ENCODE data around the gene LAMA5. TPM values are rescaled to one million over a fixed set of nuclear protein-coding genes. Genes with fewer than 3 reads are reported as not detected.

The LAMA5 gene
- total RNA-seq, 2 experiments from 2014 or later = 0.72 to 1.0 TPM

- no peaks in the 10 kb centered on the region for H3K4me1 Mint-ChIP-seq
- ChIA-PET CTCF (interaction anchor here (0.6 kb wide), 1 partner anchor 541 kb away, joined by 3 read pairs; no protein-coding TSS in a partner anchor), POLR2A (no interaction called here)
- DNase-seq = no peak
- H3K27ac Mint-ChIP-seq = no peak overlapping the region
- H3K27me3 Mint-ChIP-seq = no peaks in the 10 kb centered on the region
- ATAC-seq = no peak
- H3K4me3 Mint-ChIP-seq = no peak overlapping the region
- intact Hi-C loops (cut with DNase I, micrococcal nuclease) = no loop called here
- no peaks in the 10 kb centered on the region for H3K36me3 Mint-ChIP-seq (ENCODE audit: low read depth)
- no peaks in the 10 kb centered on the region for H3K9me3 Mint-ChIP-seq (ENCODE audit: low read depth)
These were observed 40.0 kb downstream of the LAMA5 start for GRCh38 chr20:62326959-62327725.

- Mint-ChIP-seq H3K4me3 (no peak overlapping the region), H3K36me3 (ENCODE audit: low read depth) (no peaks in the 10 kb centered on the region), H3K27me3 (no peaks in the 10 kb centered on the region), H3K27ac (no peak overlapping the region), H3K4me1 (no peaks in the 10 kb centered on the region), H3K9me3 (ENCODE audit: low read depth) (no peaks in the 10 kb centered on the region)
- CTCF ChIA-PET = interaction anchor here (0.6 kb wide), 1 partner anchor 542 kb away, joined by 3 read pairs; no protein-coding TSS in a partner anchor
- DNase-seq (no peak), ATAC-seq (no peak)
- intact Hi-C loops (cut with DNase I, micrococcal nuclease) = no loop called here
- POLR2A ChIA-PET = no interaction called here
These were observed 40.6 kb downstream of the LAMA5 start for GRCh38 chr20:62326559-62326958.

- DNase-seq (no peak), ATAC-seq (no peak)
- ChIA-PET POLR2A (no interaction called here), CTCF (interaction anchor here (0.6 to 0.9 kb wide), 2 partner anchors 9 to 57 kb away, joined by 3 read pairs; no protein-coding TSS in a partner anchor)
- no peaks in the 10 kb centered on the region for H3K4me1 Mint-ChIP-seq
- intact Hi-C loops (cut with DNase I, micrococcal nuclease) = no loop called here
- no peaks in the 10 kb centered on the region for H3K36me3 Mint-ChIP-seq (ENCODE audit: low read depth)
- H3K9me3 Mint-ChIP-seq (ENCODE audit: low read depth) = no peaks in the 10 kb centered on the region
- no peak overlapping the region for H3K4me3 Mint-ChIP-seq
- no peak overlapping the region for H3K27ac Mint-ChIP-seq
- no peaks in the 10 kb centered on the region for H3K27me3 Mint-ChIP-seq
These were observed 41.8 kb downstream of the LAMA5 start for GRCh38 chr20:62325172-62325905.

DNA sequence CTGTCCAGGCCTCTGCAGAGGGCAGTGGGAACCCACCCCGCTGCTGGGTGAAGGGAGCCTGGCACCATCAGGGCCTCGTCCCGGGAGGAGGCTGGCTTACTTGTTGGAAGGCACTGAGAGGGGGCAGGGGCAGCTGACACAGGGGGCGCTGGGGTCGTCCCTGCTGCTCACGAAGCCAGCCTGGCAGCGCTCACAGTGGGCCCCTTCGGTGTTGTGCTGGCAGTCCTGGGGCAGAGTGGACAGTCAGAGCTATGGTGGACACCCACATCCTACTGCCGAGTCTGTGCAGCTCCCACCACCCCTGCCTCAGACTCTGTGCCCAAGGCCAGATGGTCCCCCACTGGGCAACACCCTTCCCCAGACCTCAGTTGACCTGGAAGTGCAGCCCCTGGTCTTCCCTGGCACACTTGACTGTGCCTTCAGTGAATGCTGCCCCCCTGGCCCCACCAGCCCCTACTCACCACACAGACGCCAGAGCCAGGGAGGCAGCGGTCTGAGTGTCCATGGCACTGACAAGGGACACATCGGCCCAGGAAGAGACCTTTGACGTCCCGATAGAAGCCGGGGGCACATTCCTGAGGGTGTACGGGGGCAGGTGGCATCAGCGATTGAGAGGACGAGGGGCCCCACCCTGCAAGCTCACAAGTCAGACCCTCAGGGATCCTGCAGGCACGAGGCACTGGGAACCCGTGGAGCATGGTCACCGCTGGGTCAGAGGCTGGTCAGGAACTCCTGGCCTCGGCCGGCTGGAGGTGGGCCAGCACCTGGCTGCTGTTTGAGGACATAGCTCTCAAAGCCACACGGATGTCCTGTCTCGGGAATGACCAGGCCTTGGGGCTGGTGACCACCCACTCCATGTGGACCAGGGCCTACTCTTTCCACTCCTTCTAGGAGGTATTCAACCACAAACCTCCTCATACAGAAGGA, 42.9 kb downstream of the LAMA5 start:
- intact Hi-C loops (cut with DNase I, micrococcal nuclease) = no loop called here
- Mint-ChIP-seq H3K36me3 (ENCODE audit: low read depth) (no peaks in the 10 kb centered on the region), H3K27ac (no peak overlapping the region), H3K4me3 (no peak overlapping the region), H3K4me1 (no peaks in the 10 kb centered on the region), H3K27me3 (no peaks in the 10 kb centered on the region), H3K9me3 (ENCODE audit: low read depth) (no peaks in the 10 kb centered on the region)
- CTCF ChIA-PET = no interaction called here
- POLR2A ChIA-PET = no interaction called here
- DNase-seq = no peak
- ATAC-seq = no peak

- Mint-ChIP-seq H3K4me3 (no peak overlapping the region), H3K9me3 (ENCODE audit: low read depth) (no peaks in the 10 kb centered on the region), H3K4me1 (no peaks in the 10 kb centered on the region), H3K27me3 (no peaks in the 10 kb centered on the region), H3K27ac (no peak overlapping the region), H3K36me3 (ENCODE audit: low read depth) (no peaks in the 10 kb centered on the region)
- DNase-seq (no peak), ATAC-seq (no peak)
- intact Hi-C loops (cut with DNase I, micrococcal nuclease) = no loop called here
- ChIA-PET CTCF (no interaction called here), POLR2A (no interaction called here)
These were observed 43.7 kb downstream of the LAMA5 start for GRCh38 chr20:62323146-62323979.

DNA sequence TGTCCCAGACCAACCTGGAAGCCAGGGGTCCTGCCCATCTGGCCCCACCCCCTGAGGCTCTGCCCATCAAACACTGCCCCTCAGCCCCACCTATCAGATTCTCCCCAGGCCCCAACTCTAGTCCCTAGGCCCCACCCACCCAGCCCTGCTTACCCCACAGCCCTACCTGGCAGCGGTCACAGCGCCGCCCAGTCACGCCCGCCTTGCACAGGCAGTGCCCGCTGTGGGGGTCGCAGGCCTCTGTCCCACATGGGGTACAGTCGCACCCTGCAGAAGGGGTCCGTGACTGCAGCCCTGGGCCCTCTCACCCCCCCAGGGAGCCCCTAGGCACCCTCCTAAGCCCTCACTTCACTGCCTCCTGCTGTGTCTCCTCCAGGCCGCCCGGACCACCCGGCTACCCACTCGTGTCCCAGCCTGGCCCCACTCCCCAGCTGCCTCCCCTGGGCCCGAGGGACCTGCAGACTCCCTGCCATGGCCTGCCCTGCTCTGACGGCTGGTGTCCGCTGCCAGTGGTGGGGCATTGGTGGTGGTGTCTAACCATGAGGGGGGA, 44.5 kb downstream of the LAMA5 start:
- H3K4me3 Mint-ChIP-seq = no peak overlapping the region
- H3K4me1 Mint-ChIP-seq = no peaks in the 10 kb centered on the region
- no peak overlapping the region for H3K27ac Mint-ChIP-seq
- intact Hi-C loops (cut with DNase I, micrococcal nuclease) = no loop called here
- ATAC-seq (no peak), DNase-seq (no peak)
- ChIA-PET CTCF (no interaction called here), POLR2A (no interaction called here)
- H3K9me3 Mint-ChIP-seq (ENCODE audit: low read depth) = no peaks in the 10 kb centered on the region
- H3K36me3 Mint-ChIP-seq (ENCODE audit: low read depth) = no peaks in the 10 kb centered on the region
- no peaks in the 10 kb centered on the region for H3K27me3 Mint-ChIP-seq

DNA sequence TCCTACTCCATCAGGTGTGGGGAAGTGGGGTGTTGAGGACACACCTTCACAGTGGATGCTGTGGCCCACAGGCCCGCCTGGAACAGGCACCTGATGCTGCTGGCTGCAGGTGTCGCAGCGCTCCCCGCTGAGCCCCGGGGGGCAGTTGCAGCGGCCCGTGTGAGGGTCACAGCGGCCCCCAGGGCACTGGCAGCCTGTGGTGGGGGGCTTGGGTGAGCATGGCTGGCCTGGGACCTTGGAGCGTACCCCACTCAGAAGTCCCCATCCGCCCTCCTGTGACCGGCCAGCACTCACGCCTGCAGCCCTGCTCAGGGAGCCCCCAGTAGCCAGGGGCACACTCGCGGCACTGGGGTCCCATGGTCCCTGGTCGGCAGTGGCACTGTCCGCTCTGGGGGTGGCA, 45.1 kb downstream of the LAMA5 start:
- ChIA-PET CTCF (no interaction called here), POLR2A (no interaction called here)
- Mint-ChIP-seq H3K36me3 (ENCODE audit: low read depth) (no peaks in the 10 kb centered on the region), H3K27ac (no peak overlapping the region), H3K4me3 (no peak overlapping the region), H3K27me3 (no peaks in the 10 kb centered on the region), H3K4me1 (no peaks in the 10 kb centered on the region), H3K9me3 (ENCODE audit: low read depth) (no peaks in the 10 kb centered on the region)
- intact Hi-C loops (cut with DNase I, micrococcal nuclease) = no loop called here
- ATAC-seq = peak; percentile 6
- no peak for DNase-seq

DNA sequence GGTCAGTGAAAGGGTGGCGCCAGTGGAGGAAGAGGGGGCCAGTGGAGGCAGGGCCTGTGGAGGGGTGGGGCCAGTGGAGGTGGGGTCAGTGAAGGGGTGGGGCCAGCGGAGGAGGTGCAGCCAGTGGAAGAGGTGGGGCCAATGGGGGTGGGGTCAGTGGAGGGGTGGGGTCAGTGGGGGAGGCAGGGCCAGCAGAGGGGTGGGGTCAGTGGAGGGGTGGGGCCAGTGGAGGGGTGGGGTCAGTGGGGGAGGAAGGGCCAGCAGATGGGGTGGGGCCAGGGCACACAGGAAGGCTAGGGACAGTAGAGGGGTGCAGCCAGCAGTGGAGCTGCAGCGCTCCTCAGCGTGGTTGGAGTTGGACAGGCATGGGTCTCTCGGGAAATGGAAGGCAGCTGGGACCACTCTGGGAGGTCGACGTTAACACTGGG, 45.6 kb downstream of the LAMA5 start:
- CTCF ChIA-PET = no interaction called here
- H3K27me3 Mint-ChIP-seq = no peaks in the 10 kb centered on the region
- ATAC-seq (peak; percentile 49), DNase-seq (peak; percentile 58)
- POLR2A ChIA-PET = no interaction called here
- H3K9me3 Mint-ChIP-seq (ENCODE audit: low read depth) = no peaks in the 10 kb centered on the region
- no peaks in the 10 kb centered on the region for H3K4me1 Mint-ChIP-seq
- no peak overlapping the region for H3K4me3 Mint-ChIP-seq
- no peaks in the 10 kb centered on the region for H3K36me3 Mint-ChIP-seq (ENCODE audit: low read depth)
- peak overlapping the region; percentile 42 for H3K27ac Mint-ChIP-seq
- intact Hi-C loops (cut with DNase I, micrococcal nuclease) = no loop called here

DNA sequence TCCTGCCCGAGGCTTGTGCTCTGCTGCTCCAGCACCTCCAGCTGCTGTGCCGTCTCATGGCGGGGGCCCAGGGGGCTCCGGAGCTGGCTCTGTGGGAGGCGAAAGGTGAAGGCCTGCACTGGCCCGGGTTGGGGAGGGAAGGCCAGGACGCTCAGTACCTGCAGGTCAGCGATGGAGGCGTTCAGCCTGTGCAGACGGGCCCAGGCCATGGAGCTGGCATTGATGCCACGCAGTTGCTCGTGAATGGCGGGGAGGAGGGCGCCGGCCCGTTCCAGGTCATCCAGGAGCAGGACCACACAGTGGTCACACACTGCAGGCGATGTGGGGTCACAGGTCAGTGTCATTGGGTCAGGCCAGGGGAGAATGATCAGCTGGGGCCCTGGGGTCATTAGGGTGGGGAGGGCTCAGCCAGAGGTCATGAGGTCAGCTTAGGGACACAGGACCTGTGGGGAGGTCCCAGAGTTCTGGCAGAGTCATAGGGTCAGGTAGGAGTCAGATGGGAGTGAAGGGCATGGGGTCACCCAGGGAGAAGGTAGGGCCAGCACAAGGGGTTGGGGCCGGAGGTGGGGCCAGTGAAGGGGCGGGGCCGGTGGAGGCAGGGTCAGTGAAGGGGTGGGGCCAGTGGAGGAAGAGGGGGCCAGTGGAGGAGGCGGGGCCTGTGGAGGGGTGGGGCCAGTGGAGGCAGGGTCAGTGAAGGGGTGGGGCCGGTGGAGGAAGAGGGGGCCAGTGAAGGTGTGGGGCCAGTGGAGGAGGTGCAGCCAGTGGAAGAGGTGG, 46.3 kb downstream of the LAMA5 start:
- POLR2A ChIA-PET = no interaction called here
- CTCF ChIA-PET = interaction anchor here (0.6 kb wide), 1 partner anchor 18 kb away, joined by 3 read pairs; the partner anchor contains the start of gene ADRM1

DNA sequence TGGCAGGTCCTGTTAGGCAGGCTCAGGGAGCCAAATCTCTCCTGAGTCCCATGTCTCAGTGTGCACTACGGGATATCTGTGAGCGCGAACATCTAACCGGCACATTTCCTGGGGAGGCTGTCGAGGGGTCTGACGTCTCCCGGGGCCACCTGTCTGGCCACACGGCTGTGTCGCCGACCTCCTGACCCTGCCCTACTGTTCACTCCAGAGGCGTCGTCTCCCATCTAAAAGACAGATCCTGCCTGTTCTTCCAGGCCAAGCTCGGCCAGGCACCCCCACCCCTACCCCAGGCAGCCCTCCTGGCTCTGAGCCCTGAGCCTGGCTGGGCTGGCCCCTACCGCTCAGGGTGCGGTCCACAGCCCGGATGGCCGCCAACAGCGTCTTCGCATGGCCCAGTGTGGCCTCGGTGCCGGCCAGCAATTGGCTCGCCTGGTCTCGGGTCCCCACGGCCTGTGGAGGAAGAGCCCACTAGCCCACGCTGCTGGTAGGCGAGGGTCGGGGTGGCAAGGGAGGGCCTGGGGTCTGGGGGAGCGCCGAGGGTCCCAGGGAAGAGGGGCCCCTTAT, 47.7 kb downstream of the LAMA5 start:
- intact Hi-C loops (cut with DNase I, micrococcal nuclease) = no loop called here
- H3K9me3 Mint-ChIP-seq (ENCODE audit: low read depth) = no peaks in the 10 kb centered on the region
- no peaks in the 10 kb centered on the region for H3K4me1 Mint-ChIP-seq
- H3K36me3 Mint-ChIP-seq (ENCODE audit: low read depth) = no peaks in the 10 kb centered on the region
- H3K27ac Mint-ChIP-seq = no peak overlapping the region
- no peaks in the 10 kb centered on the region for H3K27me3 Mint-ChIP-seq
- ChIA-PET CTCF (no interaction called here), POLR2A (interaction anchor here (0.6 kb wide), 1 partner anchor 975 kb away, joined by 3 read pairs; no protein-coding TSS in a partner anchor)
- DNase-seq (no peak), ATAC-seq (no peak)
- no peak overlapping the region for H3K4me3 Mint-ChIP-seq

More for the DNA sequence above, 46.3 kb downstream of the LAMA5 start:
- Mint-ChIP-seq H3K27ac (no peak overlapping the region), H3K9me3 (ENCODE audit: low read depth) (no peaks in the 10 kb centered on the region), H3K27me3 (no peaks in the 10 kb centered on the region), H3K4me1 (no peaks in the 10 kb centered on the region), H3K36me3 (ENCODE audit: low read depth) (no peaks in the 10 kb centered on the region), H3K4me3 (no peak overlapping the region)
- ATAC-seq (peak; percentile 2), DNase-seq (peak; percentile 51)
- intact Hi-C loops (cut with DNase I, micrococcal nuclease) = no loop called here
